ENCODE results near the gene RERE.

DNA sequence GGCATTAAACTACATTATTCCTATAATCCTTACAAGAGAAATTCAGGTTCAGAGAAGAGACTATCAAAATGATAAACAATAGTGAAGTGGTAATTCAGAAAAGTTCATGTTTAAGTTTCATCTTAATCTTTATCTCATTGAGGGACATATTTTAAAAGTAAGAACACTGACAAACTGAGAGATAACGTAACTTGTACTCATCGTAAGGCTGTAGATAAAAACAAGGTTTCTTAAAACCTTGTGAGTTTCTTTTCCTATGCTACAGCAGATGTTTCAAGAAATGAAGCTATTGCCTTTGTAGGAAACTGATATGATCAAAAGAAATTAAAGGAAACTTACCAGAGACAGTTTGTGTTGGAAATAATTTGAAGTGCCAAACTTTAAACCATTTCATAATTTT lies 65.0 kb downstream of the RERE start:
- TF ChIP-seq, protein P1, sequence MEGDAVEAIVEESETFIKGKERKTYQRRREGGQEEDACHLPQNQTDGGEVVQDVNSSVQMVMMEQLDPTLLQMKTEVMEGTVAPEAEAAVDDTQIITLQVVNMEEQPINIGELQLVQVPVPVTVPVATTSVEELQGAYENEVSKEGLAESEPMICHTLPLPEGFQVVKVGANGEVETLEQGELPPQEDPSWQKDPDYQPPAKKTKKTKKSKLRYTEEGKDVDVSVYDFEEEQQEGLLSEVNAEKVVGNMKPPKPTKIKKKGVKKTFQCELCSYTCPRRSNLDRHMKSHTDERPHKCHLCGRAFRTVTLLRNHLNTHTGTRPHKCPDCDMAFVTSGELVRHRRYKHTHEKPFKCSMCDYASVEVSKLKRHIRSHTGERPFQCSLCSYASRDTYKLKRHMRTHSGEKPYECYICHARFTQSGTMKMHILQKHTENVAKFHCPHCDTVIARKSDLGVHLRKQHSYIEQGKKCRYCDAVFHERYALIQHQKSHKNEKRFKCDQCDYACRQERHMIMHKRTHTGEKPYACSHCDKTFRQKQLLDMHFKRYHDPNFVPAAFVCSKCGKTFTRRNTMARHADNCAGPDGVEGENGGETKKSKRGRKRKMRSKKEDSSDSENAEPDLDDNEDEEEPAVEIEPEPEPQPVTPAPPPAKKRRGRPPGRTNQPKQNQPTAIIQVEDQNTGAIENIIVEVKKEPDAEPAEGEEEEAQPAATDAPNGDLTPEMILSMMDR (IDR thresholded peaks at IDR 0.05): no peak
- TF ChIP-seq EP300 (IDR thresholded peaks at IDR 0.05): no peak
